ENCODE results near the gene TNFRSF18. TPM values are rescaled to one million over a fixed set of nuclear protein-coding genes. Genes with fewer than 3 reads are reported as not detected.

The TNFRSF18 gene
- total RNA-seq, 6 experiments from 2014 or later = 0.24 to 0.27 TPM; not detected in 4

GRCh38 chr1:1175221-1176062, 30.9 kb downstream of the TNFRSF18 start:
- H3K27me3 ChIP-seq = peaks cover 0 to 9% of the 10 kb centered on the region in 2 donors
- no peak for TF ChIP-seq POLR2A (IDR thresholded peaks at IDR 0.05)
- TF ChIP-seq, protein P1, sequence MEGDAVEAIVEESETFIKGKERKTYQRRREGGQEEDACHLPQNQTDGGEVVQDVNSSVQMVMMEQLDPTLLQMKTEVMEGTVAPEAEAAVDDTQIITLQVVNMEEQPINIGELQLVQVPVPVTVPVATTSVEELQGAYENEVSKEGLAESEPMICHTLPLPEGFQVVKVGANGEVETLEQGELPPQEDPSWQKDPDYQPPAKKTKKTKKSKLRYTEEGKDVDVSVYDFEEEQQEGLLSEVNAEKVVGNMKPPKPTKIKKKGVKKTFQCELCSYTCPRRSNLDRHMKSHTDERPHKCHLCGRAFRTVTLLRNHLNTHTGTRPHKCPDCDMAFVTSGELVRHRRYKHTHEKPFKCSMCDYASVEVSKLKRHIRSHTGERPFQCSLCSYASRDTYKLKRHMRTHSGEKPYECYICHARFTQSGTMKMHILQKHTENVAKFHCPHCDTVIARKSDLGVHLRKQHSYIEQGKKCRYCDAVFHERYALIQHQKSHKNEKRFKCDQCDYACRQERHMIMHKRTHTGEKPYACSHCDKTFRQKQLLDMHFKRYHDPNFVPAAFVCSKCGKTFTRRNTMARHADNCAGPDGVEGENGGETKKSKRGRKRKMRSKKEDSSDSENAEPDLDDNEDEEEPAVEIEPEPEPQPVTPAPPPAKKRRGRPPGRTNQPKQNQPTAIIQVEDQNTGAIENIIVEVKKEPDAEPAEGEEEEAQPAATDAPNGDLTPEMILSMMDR (IDR thresholded peaks at IDR 0.05) = no peak
- no peaks in the 10 kb centered on the region for H3K4me1 ChIP-seq
- no peaks in the 10 kb centered on the region for H3K9me3 ChIP-seq
- 81% methylated on average over 6 of the region's 29 CpGs for WGBS (ENCODE audit: insufficient coverage, low coverage, low lambda C conversion rate, missing lambda C conversion rate)
- no peak overlapping the region for H3K27ac ChIP-seq
- no peak overlapping the region for H3K4me3 ChIP-seq
- ATAC-seq = no peak
- peak in 1 of 3 donors; percentile 39 for DNase-seq
- intact Hi-C loops (cut with DNase I) = no loop called here
- no peaks in the 10 kb centered on the region for H3K36me3 ChIP-seq

- intact Hi-C loops (cut with DNase I) = no loop called here
- WGBS (ENCODE audit: insufficient coverage, low coverage, low lambda C conversion rate, missing lambda C conversion rate) = 13% methylated on average over 11 of the region's 35 CpGs
- no peak within 1 kb of the TSS for H3K4me3 ChIP-seq
- ATAC-seq (peak in 3 of 4 donors; percentile 3 to 18 (median 15)), DNase-seq (peak; percentile 23 to 52 (median 41))
- H3K27ac ChIP-seq = no peak within 1 kb of the TSS
- H3K27me3 ChIP-seq = peaks cover 0 to 9% of the 10 kb centered on the region in 2 donors
- H3K4me1 ChIP-seq = no peaks in the 10 kb centered on the region
- no peak for TF ChIP-seq POLR2A (IDR thresholded peaks at IDR 0.05)
- TF ChIP-seq, protein P1 (IDR thresholded peaks at IDR 0.05) = no peak
- no peaks in the 10 kb centered on the region for H3K36me3 ChIP-seq
- no peaks in the 10 kb centered on the region for H3K9me3 ChIP-seq
Measured at GRCh38 chr1:1173793-1174415, 32.5 kb downstream of the TNFRSF18 start, which contains the start of gene TTLL10. TTLL10 (plus strand) TSS chr1:1173880; CDS start chr1:1179216, 5,336 bp downstream.

DNA sequence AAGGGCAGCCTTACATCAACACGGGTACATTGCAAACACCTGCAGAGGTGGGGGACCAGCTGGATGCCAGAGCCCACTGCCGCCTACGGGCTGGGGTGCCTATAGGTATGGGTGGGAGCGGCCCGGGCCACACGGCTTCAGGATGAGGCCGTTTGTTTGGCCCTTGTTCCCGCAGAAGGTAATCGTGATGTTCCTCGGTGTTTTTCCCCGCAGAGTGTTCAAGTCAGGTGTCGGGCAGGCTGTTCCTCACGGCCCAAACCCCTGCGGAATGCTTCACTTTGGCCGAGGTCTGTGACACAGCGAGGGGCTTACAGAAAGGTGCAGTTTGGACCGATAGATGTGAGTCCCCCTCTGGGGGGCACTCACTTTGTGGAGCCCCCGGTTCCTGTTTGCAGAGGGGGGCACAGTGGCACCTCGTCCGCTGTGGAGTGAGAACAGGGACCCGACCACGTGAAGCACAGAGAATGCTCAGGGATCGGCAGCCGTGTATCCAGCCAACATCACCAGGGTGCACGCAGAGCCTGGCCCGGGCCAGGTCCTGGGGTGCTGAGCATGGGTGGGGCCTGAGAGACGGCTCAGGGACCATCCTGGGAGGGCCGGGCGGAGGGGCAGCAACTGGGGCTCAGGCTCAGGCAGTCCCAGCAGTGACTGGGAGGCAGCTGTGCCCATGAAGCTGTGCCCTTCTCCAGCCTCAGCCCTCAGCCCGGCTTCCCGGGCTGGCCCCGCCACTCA, 33.2 kb downstream of the TNFRSF18 start:
- Histone ChIP-seq H3K4me1 (no peaks in the 10 kb centered on the region), H3K27ac (no peak overlapping the region), H3K4me3 (no peak overlapping the region), H3K36me3 (no peaks in the 10 kb centered on the region), H3K27me3 (peaks cover 0 to 9% of the 10 kb centered on the region in 2 donors), H3K9me3 (no peaks in the 10 kb centered on the region)
- peak; percentile 18 to 42 (median 37) for DNase-seq
- WGBS (ENCODE audit: insufficient coverage, low coverage, low lambda C conversion rate, missing lambda C conversion rate) = 46% methylated on average over 7 of the region's 32 CpGs
- intact Hi-C loops (cut with DNase I) = no loop called here
- ATAC-seq = peak in 2 of 4 donors; percentile 4 to 19
- TF ChIP-seq, protein P1 (IDR thresholded peaks at IDR 0.05) = no peak
- TF ChIP-seq POLR2A (IDR thresholded peaks at IDR 0.05) = no peak

DNA sequence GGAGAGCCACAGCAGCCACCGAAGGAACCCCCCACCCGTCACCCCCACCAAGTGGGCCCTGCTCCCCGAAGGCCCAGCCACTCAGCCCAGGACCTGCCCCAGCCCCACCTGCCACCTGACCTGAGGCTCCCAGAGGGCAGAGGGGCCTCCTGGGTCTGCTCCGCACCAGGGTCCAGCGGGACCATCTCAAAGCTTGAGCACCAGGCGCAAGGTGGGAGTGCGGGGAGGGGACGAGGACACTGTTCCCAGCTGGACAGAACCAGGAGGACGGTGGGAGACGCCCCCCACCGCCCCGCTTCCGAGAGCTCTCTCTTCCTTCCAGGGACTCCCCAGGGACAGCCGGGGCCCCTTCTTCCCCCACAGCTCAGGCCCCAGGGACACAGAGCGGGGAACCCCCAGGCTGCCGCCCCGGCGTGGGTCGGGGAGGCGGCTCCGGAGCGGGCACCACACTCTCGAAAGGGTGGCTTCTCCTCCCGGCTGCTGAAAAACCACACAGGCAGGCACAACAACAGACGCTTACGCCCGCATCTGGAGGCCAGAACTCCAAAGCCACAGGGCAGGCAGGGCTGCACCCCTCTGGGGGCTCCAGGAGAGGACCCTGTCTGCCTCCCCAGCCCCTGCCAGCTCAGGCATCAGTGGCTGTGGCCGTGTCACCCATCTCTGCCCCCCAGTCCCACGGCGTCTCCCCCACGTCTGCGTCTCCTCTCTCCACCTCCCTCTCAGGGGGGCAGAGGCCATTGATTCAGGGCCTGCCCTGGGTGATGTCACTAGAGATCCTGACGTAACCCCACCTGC, 34.6 kb downstream of the TNFRSF18 start:
- no peaks in the 10 kb centered on the region for H3K36me3 ChIP-seq
- no peak overlapping the region for H3K4me3 ChIP-seq
- peaks cover 0 to 9% of the 10 kb centered on the region in 2 donors for H3K27me3 ChIP-seq
- ATAC-seq (no peak), DNase-seq (peak in 2 of 3 donors; percentile 40 to 48)
- WGBS (ENCODE audit: insufficient coverage, low coverage, low lambda C conversion rate, missing lambda C conversion rate) = 68% methylated on average over 8 of the region's 33 CpGs
- TF ChIP-seq POLR2A (IDR thresholded peaks at IDR 0.05) = no peak
- TF ChIP-seq, protein P1 (IDR thresholded peaks at IDR 0.05) = no peak
- intact Hi-C loops (cut with DNase I) = no loop called here
- no peak overlapping the region for H3K27ac ChIP-seq
- H3K9me3 ChIP-seq = no peaks in the 10 kb centered on the region
- H3K4me1 ChIP-seq = no peaks in the 10 kb centered on the region

All from right lobe of liver (tissue), 6 donors.